NCI-H526 treated with DMSO at 0.1 percent for 48 hours (cell line): Measurements from ENCODE around the gene STARD4.
A peak's percentile ranks its signal among the peaks of the same experiment; 100 is the strongest.

Source experiments
- DNase-seq: peaks from one replicate; lab custom pipeline; 2025; lab: John Stamatoyannopoulos, UW

STARD4 gene

GRCh38 chr5:111520908-111521307, 8.6 kb upstream of the STARD4 start:
- no peak for DNase-seq

GRCh38 chr5:111518777-111519176, 6.4 kb upstream of the STARD4 start:
- DNase-seq: no peak

- DNase-seq: no peak
Measured at GRCh38 chr5:111517853-111518501, 5.6 kb upstream of the STARD4 start.

GRCh38 chr5:111514087-111514486, 1.8 kb upstream of the STARD4 start:
- DNase-seq: no peak

GRCh38 chr5:111513131-111513520, 791 bp upstream of the STARD4 start:
- DNase-seq: no peak

GRCh38 chr5:111511831-111512374, 432 bp downstream of the STARD4 start:
- DNase-seq: peak; percentile 42

- DNase-seq: no peak
Measured at GRCh38 chr5:111511174-111511830, 1.0 kb downstream of the STARD4 start.

GRCh38 chr5:111509119-111509518, 3.2 kb downstream of the STARD4 start:
- peak; percentile 70 for DNase-seq

GRCh38 chr5:111507276-111507675, 5.1 kb downstream of the STARD4 start:
- no peak for DNase-seq

- no peak for DNase-seq
Measured at GRCh38 chr5:111505096-111505495, 7.2 kb downstream of the STARD4 start.

- no peak for DNase-seq
Measured at GRCh38 chr5:111502956-111503355, 9.4 kb downstream of the STARD4 start.

- DNase-seq: no peak
Measured at GRCh38 chr5:111498346-111498745, 14.0 kb downstream of the STARD4 start.

GRCh38 chr5:111495159-111495558, 17.2 kb downstream of the STARD4 start:
- no peak for DNase-seq

- DNase-seq: peak; percentile 14
Measured at GRCh38 chr5:111494355-111494999, 17.9 kb downstream of the STARD4 start.

- DNase-seq: no peak
Measured at GRCh38 chr5:111493031-111493430, 19.3 kb downstream of the STARD4 start.

- DNase-seq: no peak
Measured at GRCh38 chr5:111488353-111488752, 24.0 kb downstream of the STARD4 start.

GRCh38 chr5:111486926-111487325, 25.4 kb downstream of the STARD4 start:
- DNase-seq: no peak

- no peak for DNase-seq
Measured at GRCh38 chr5:111486055-111486454, 26.3 kb downstream of the STARD4 start.

GRCh38 chr5:111480346-111480745, 32.0 kb downstream of the STARD4 start:
- no peak for DNase-seq

GRCh38 chr5:111478898-111479297, 33.4 kb downstream of the STARD4 start:
- no peak for DNase-seq

GRCh38 chr5:111478266-111478665, 34.1 kb downstream of the STARD4 start:
- DNase-seq: no peak

GRCh38 chr5:111472579-111472978, 39.8 kb downstream of the STARD4 start:
- no peak for DNase-seq

- DNase-seq: no peak
Measured at GRCh38 chr5:111472096-111472495, 40.2 kb downstream of the STARD4 start.
